Stimulated activated CD4-positive, alpha-beta T cell treated with anti-CD3 and anti-CD28 coated beads, Interleukin-15, amount 100 ng/mL, for 48 hours (primary cell): Measurements from ENCODE around the gene ZFAND6.

Source experiments
- DNase-seq, 2 donors: peaks; one replicate each; pipeline ENCODE4 v3.0.0-alpha.2; 2020; ENCODE audit warnings: low read depth in 2 of 2

The ZFAND6 gene

GRCh38 chr15:80052597-80053304, 6.7 kb upstream of the ZFAND6 start:
- no peak for DNase-seq

- no peak for DNase-seq
These were observed 3.5 kb upstream of the ZFAND6 start for GRCh38 chr15:80055933-80056332.

GRCh38 chr15:80058044-80058443, 1.4 kb upstream of the ZFAND6 start:
- DNase-seq = no peak

- DNase-seq = peak; percentile 38
These were observed 395 bp downstream of the ZFAND6 start for GRCh38 chr15:80059786-80060355.

- DNase-seq = peak; percentile 7 to 13
These were observed 1.0 kb downstream of the ZFAND6 start for GRCh38 chr15:80060356-80061006.

- no peak for DNase-seq
These were observed 2.1 kb downstream of the ZFAND6 start for GRCh38 chr15:80061582-80061981.

- DNase-seq = no peak
These were observed 7.4 kb downstream of the ZFAND6 start for GRCh38 chr15:80066912-80067311.

- DNase-seq = no peak
These were observed 9.1 kb downstream of the ZFAND6 start for GRCh38 chr15:80068578-80068977.

- no peak for DNase-seq
These were observed 11.4 kb downstream of the ZFAND6 start for GRCh38 chr15:80070840-80071239.

- no peak for DNase-seq
These were observed 12.2 kb downstream of the ZFAND6 start for GRCh38 chr15:80071652-80072051.

GRCh38 chr15:80072285-80072994, 13.0 kb downstream of the ZFAND6 start:
- no peak for DNase-seq

GRCh38 chr15:80073197-80073596, 13.7 kb downstream of the ZFAND6 start:
- DNase-seq = no peak

- no peak for DNase-seq
These were observed 17.1 kb downstream of the ZFAND6 start for GRCh38 chr15:80076321-80077318.

- no peak for DNase-seq
These were observed 21.9 kb downstream of the ZFAND6 start for GRCh38 chr15:80081390-80081789.

GRCh38 chr15:80087104-80087503, 27.6 kb downstream of the ZFAND6 start:
- DNase-seq = no peak

GRCh38 chr15:80090041-80090440, 30.6 kb downstream of the ZFAND6 start:
- no peak for DNase-seq

GRCh38 chr15:80090879-80091503, 31.5 kb downstream of the ZFAND6 start:
- no peak for DNase-seq

- DNase-seq = peak in 1 of 2 donors; percentile 7
These were observed 34.5 kb downstream of the ZFAND6 start for GRCh38 chr15:80093854-80094418.

GRCh38 chr15:80095511-80095910, 36.0 kb downstream of the ZFAND6 start:
- no peak for DNase-seq

GRCh38 chr15:80095969-80096368, 36.5 kb downstream of the ZFAND6 start:
- DNase-seq = no peak
